H1 (cell line): ENCODE data around the gene SPATA16. TPM values are rescaled to one million over a fixed set of nuclear protein-coding genes. Genes with fewer than 3 reads are reported as not detected.

Experiments used
- CTCF ChIA-PET: fragments of 300-600 bp; sonication (Branson Sonifier 250); formaldehyde crosslinking; loops from one replicate; lab custom pipeline; 2021; ENCODE audit not compliant: partially characterized antibody; lab: Charles Lee
- POLR2A ChIA-PET: fragments of 300-600 bp; sonication (Branson Sonifier 250); formaldehyde crosslinking; loops from one replicate; lab custom pipeline; 2021; ENCODE audit warnings: inconsistent platforms; ENCODE audit not compliant: partially characterized antibody; lab: Charles Lee
- DNase-seq, 2 experiments: peaks; one replicate each; pipeline versions ENCODE4 v3.0.0 to v3.0.0-alpha.2; 2010 to 2022; ENCODE audit warnings: low spot score in 2 of 2, low read depth in 1 of 2, mixed read lengths in 1 of 2
- FAIRE-seq: peaks from 2 replicates; lab custom pipeline; 2011; peaks lifted over from hg19 to GRCh38; lab: Jason Lieb, UNC
- H2AFZ ChIP-seq: 2 replicates; pipeline ENCODE4 v1.8.1; 2012; ENCODE audit warnings: low read length, inconsistent platforms
- H2AK5ac ChIP-seq: 2 replicates; pipeline ENCODE4 v1.6.1; 2013; ENCODE audit warnings: low read depth, low read length
- H2BK120ac ChIP-seq: replicated peaks from 2 replicates; pipeline ENCODE3; 2013; ENCODE audit warnings: low read depth, low read length, inconsistent platforms
- H2BK12ac ChIP-seq: 2 replicates; pipeline ENCODE4 v1.6.1; 2013; ENCODE audit warnings: low read depth, low read length
- H2BK15ac ChIP-seq: 2 replicates; pipeline ENCODE4 v1.6.1; 2013; ENCODE audit warnings: low read length
- H2BK20ac ChIP-seq: 2 replicates; pipeline ENCODE4 v1.6.1; 2013; ENCODE audit warnings: low read length
- H2BK5ac ChIP-seq: 2 replicates; pipeline ENCODE4 v1.6.1; 2013; ENCODE audit warnings: low read depth, low read length
- H3K14ac ChIP-seq: 2 replicates; pipeline ENCODE4 v1.6.1; 2013; ENCODE audit warnings: inconsistent platforms; ENCODE audit not compliant: insufficient read length
- H3K18ac ChIP-seq: 2 replicates; pipeline ENCODE4 v1.6.1; 2013; ENCODE audit warnings: low read length; ENCODE audit errors: extremely low read depth
- H3K23ac ChIP-seq: 2 replicates; pipeline ENCODE4 v1.6.1; 2013; ENCODE audit warnings: inconsistent platforms; ENCODE audit not compliant: insufficient read length
- H3K23me2 ChIP-seq: 2 replicates; pipeline ENCODE4 v1.6.1; 2013; ENCODE audit warnings: low read depth, low read length
- H3K27ac ChIP-seq: 2 replicates; pipeline ENCODE4 v1.6.1; 2011; ENCODE audit warnings: low read depth, low read length, inconsistent platforms
- H3K27me3 ChIP-seq, 4 experiments: replicated peaks in 1 of 4; 1 replicate in 1 of 4; 2 replicates in 3 of 4; pipeline versions ENCODE4 v1.6.1 to v1.8.1; 2011 to 2013; ENCODE audit warnings: low read length in 3 of 4, mild to moderate bottlenecking in 3 of 4, inconsistent platforms in 2 of 4, mixed read lengths in 2 of 4, moderate library complexity in 1 of 4; ENCODE audit not compliant: control insufficient read depth in 3 of 4, insufficient read depth in 3 of 4; ENCODE audit errors: extremely low read depth in 1 of 4
- H3K36me3 ChIP-seq, 4 experiments: 2 replicates each; pipeline versions ENCODE4 v1.6.1 to v1.8.1; 2011 to 2013; ENCODE audit warnings: mild to moderate bottlenecking in 4 of 4, low read length in 3 of 4, moderate library complexity in 2 of 4, control low read depth in 1 of 4, inconsistent platforms in 1 of 4; ENCODE audit not compliant: insufficient read depth in 4 of 4, control insufficient read depth in 2 of 4
- H3K4ac ChIP-seq: replicated peaks from 2 replicates; pipeline ENCODE3; 2013; ENCODE audit warnings: low read length, low read depth, mixed read lengths, inconsistent platforms; ENCODE audit not compliant: insufficient read length
- H3K4me1 ChIP-seq, 4 experiments: replicated peaks in 1 of 4; 1 replicate in 1 of 4; 2 replicates in 3 of 4; pipeline versions ENCODE4 v1.6.1 to v1.8.1; 2011 to 2013; ENCODE audit warnings: low read length in 3 of 4, inconsistent platforms in 2 of 4, mixed read lengths in 1 of 4; ENCODE audit not compliant: insufficient read depth in 4 of 4, control insufficient read depth in 3 of 4
- H3K4me2 ChIP-seq, 2 experiments: 2 replicates each; pipeline versions ENCODE4 v1.6.1 to v1.8.1; 2011 to 2013; ENCODE audit warnings: low read depth in 2 of 2, low read length in 2 of 2, control low read depth in 1 of 2, inconsistent platforms in 1 of 2, mild to moderate bottlenecking in 1 of 2; ENCODE audit not compliant: insufficient read depth in 1 of 2
- H3K4me3 ChIP-seq, 4 experiments: fragments of 200-600, 300-600 bp in 1 of 4; sonication (generic), shearing (Covaris generic), sonication (Bioruptor Twin) in 1 of 4; 2 replicates each; pipeline versions ENCODE4 v1.5.1 to v1.8.1; 2011 to 2016; ENCODE audit warnings: low read length in 4 of 4, low read depth in 3 of 4, control low read depth in 2 of 4, inconsistent platforms in 2 of 4, mild to moderate bottlenecking in 2 of 4, mixed read lengths in 1 of 4, moderate library complexity in 1 of 4; ENCODE audit not compliant: insufficient read depth in 2 of 4; ENCODE audit errors: extremely low read depth in 1 of 4
- H3K56ac ChIP-seq: replicated peaks from 2 replicates; pipeline ENCODE3; 2013; ENCODE audit warnings: low read depth, mild to moderate bottlenecking, mixed read lengths, low read length, inconsistent platforms; ENCODE audit not compliant: insufficient read length
- H3K79me1 ChIP-seq: 2 replicates; pipeline ENCODE4 v1.6.1; 2013; ENCODE audit warnings: low read depth, low read length, control low read depth
- H3K79me2 ChIP-seq, 2 experiments: 2 replicates each; pipeline versions ENCODE4 v1.6.1 to v1.8.1; 2012 to 2013; ENCODE audit warnings: low read length in 2 of 2, mild to moderate bottlenecking in 2 of 2, inconsistent platforms in 1 of 2; ENCODE audit not compliant: insufficient read depth in 2 of 2, control insufficient read depth in 1 of 2
- H3K9ac ChIP-seq, 4 experiments: replicated peaks in 1 of 4; 1 replicate in 1 of 4; 2 replicates in 3 of 4; pipeline versions ENCODE4 v1.6.1 to v1.8.1; 2011 to 2013; ENCODE audit warnings: low read depth in 3 of 4, low read length in 3 of 4, control low read depth in 2 of 4, mild to moderate bottlenecking in 2 of 4, moderate library complexity in 2 of 4, inconsistent platforms in 1 of 4; ENCODE audit errors: extremely low read depth in 1 of 4
- H3K9me3 ChIP-seq, 2 experiments: 2 replicates each; pipeline versions ENCODE4 v1.6.1 to v1.8.1; 2012 to 2013; ENCODE audit warnings: mild to moderate bottlenecking in 2 of 2, moderate library complexity in 2 of 2, control low read depth in 1 of 2, inconsistent platforms in 1 of 2, low read depth in 1 of 2, low read length in 1 of 2, mixed read lengths in 1 of 2; ENCODE audit not compliant: insufficient read depth in 2 of 2
- H4K20me1 ChIP-seq, 2 experiments: replicated peaks in 1 of 2; 2 replicates each; pipeline versions ENCODE3 to v1.8.1; 2011 to 2013; ENCODE audit warnings: inconsistent platforms in 2 of 2, low read length in 2 of 2, mild to moderate bottlenecking in 1 of 2; ENCODE audit not compliant: insufficient read depth in 2 of 2, control insufficient read depth in 1 of 2
- H4K5ac ChIP-seq: 2 replicates; pipeline ENCODE4 v1.6.1; 2013; ENCODE audit warnings: low read length, low read depth, mixed read lengths, inconsistent platforms; ENCODE audit not compliant: insufficient read length
- H4K8ac ChIP-seq: 2 replicates; pipeline ENCODE4 v1.8.0; 2013; ENCODE audit warnings: mild to moderate bottlenecking, moderate library complexity, low read length, inconsistent platforms; ENCODE audit not compliant: insufficient read depth; ENCODE audit errors: extremely low read depth
- H4K91ac ChIP-seq: replicated peaks from 2 replicates; pipeline ENCODE3; 2013; ENCODE audit warnings: low read length, mixed read lengths, inconsistent platforms; ENCODE audit not compliant: insufficient read length
- RFX5 ChIP-seq: IDR thresholded peaks from 2 replicates; pipeline ENCODE4 v1.6.1; 2011; ENCODE audit warnings: low read depth, low read length, improper control_type of control experiment, borderline replicate concordance
- WGBS, 2 experiments: shearing (Covaris generic) in 1 of 2; methylation state at CpG; one replicate each; pipeline versions ENCODE4 v1.1.6 to v1.1.7; 2013 to 2015; ENCODE audit warnings: low lambda C conversion rate in 2 of 2, mixed read lengths in 2 of 2, inconsistent platforms in 1 of 2, low coverage in 1 of 2, missing lambda C conversion rate in 1 of 2; ENCODE audit not compliant: insufficient replicate concordance in 2 of 2, insufficient coverage in 1 of 2, insufficient read length in 1 of 2; ENCODE audit errors: extremely low coverage in 1 of 2, missing lambda C conversion rate in 1 of 2; 5-methylcytosine and 5-hydroxymethylcytosine counted together
- polyA plus RNA-seq, 7 experiments: library from polyadenylated mRNA; depleted of rRNA in 3 of 7; stranded (reverse) in 5 of 7; unstranded in 2 of 7; fragments of >200 nt in 5 of 7; fragments of 200-250 nt in 2 of 7; gene quantifications; 1 replicate in 5 of 7; 2 replicates in 1 of 7; 4 replicates in 1 of 7; pipeline versions ENCODE4 v1.2.1 to v1.2.3, GENCODE V29; 2011 to 2013; ENCODE audit warnings: missing spikeins in 2 of 7, mixed read lengths in 2 of 7
- total RNA-seq: library from RNA; stranded (reverse); fragmentation: NEBNext Ultra II Directional; extraction: Animal tissue kit (Norgen Biotek cat#: 25700); gene quantifications from 2 replicates; pipeline ENCODE4 v1.2.1, GENCODE V29; 2021

The SPATA16 gene
- total and polyA plus RNA-seq, 2 of the 8 experiments (the other 6 are each of a cell fraction or from before 2014, with no cell fraction given), result 0.05 to 2.7 TPM

GRCh38 chr3:172973799-172974198 is 167.2 kb downstream of the SPATA16 start:
- Histone ChIP-seq H4K5ac (no peak overlapping the region), H2BK15ac (no peak overlapping the region), H2AK5ac (no peak overlapping the region), H3K18ac (no peak overlapping the region), H3K79me2 (no peaks in the 10 kb centered on the region), H3K56ac (no peak overlapping the region), H3K14ac (no peak overlapping the region), H2AFZ (no peak overlapping the region), H3K4ac (no peak overlapping the region), H3K27me3 (no peaks in the 10 kb centered on the region; a peak in 1 of 7 replicates), H3K9ac (no peak overlapping the region), H2BK20ac (no peak overlapping the region), H3K79me1 (no peaks in the 10 kb centered on the region), H4K91ac (no peak overlapping the region), H3K4me1 (no peaks in the 10 kb centered on the region), H3K9me3 (no peaks in the 10 kb centered on the region), H3K36me3 (no peaks in the 10 kb centered on the region), H3K4me2 (no peak overlapping the region), H3K23ac (no peak overlapping the region), H3K4me3 (no peak overlapping the region), H3K27ac (no peak overlapping the region), H3K23me2 (no peaks in the 10 kb centered on the region), H2BK12ac (no peak overlapping the region), H2BK120ac (no peak overlapping the region), H4K20me1 (no peaks in the 10 kb centered on the region), H4K8ac (no peak overlapping the region), H2BK5ac (no peak overlapping the region)
- no peak for DNase-seq
- 86% methylated on average over 2 of the region's 2 CpGs; no CpG with 5 or more reads in 1 of the 2 experiments for WGBS, 2 experiments
- CTCF ChIA-PET, result interaction anchor here (1.0 to 1.8 kb wide), 2 partner anchors 9 to 11 kb away, joined by 3 to 7 read pairs; no protein-coding TSS in a partner anchor
- no peak for FAIRE-seq
- POLR2A ChIA-PET, result interaction anchor here (0.6 kb wide), 1 partner anchor 13 kb away, joined by 3 read pairs; no protein-coding TSS in a partner anchor
- no peak for TF ChIP-seq RFX5
